Hematopoietic multipotent progenitor cell treated with erythropoietin and hydrocortisone succinate and interleukin-3 and kit ligand, for 17 days (in vitro differentiated cells): ENCODE results near the gene HAGH.

Source experiments
- DNase-seq: peaks from one replicate; pipeline ENCODE4 v3.0.0-alpha.2; 2015; ENCODE audit warnings: low spot score

HAGH gene

GRCh38 chr16:1762196-1762878 is 64.3 kb downstream of the HAGH start:
- no peak for DNase-seq

- no peak for DNase-seq
These were observed 64.9 kb downstream of the HAGH start for GRCh38 chr16:1761751-1762150.

- no peak for DNase-seq
These were observed 65.7 kb downstream of the HAGH start for GRCh38 chr16:1760911-1761310.

- no peak for DNase-seq
These were observed 67.1 kb downstream of the HAGH start for GRCh38 chr16:1759511-1759910.

GRCh38 chr16:1758923-1759322 is 67.7 kb downstream of the HAGH start:
- DNase-seq = no peak

GRCh38 chr16:1757714-1758461 is 68.7 kb downstream of the HAGH start:
- no peak for DNase-seq
